CD4-positive, alpha-beta T cell treated with Interleukin-15 for 4 hours (primary cell): ENCODE data around the gene ZNF445.
"Not testable (repeated sequence)": the region's sequence is repeated elsewhere in the genome, so short reads cannot be mapped to it uniquely, and the experiment has no call there.

Experiments
- DNase-seq: peaks from one replicate; pipeline ENCODE4 v3.0.0-alpha.2; 2020; ENCODE audit warnings: low spot score

ZNF445 gene

GRCh38 chr3:44477312-44478030, at the start of gene ZNF445:
TSS of gene ZNF445 (minus strand) at chr3:44477670. CDS start at chr3:44455549, 22,121 bp downstream.
- DNase-seq, result peak; percentile 75

GRCh38 chr3:44525060-44525459, 47.6 kb upstream of the ZNF445 start:
- DNase-seq, result no peak

- DNase-seq, result no peak
These were observed 45.0 kb upstream of the ZNF445 start for GRCh38 chr3:44522494-44522933.

- no peak for DNase-seq
These were observed 44.3 kb upstream of the ZNF445 start for GRCh38 chr3:44521721-44522120.

GRCh38 chr3:44518782-44519156, 41.3 kb upstream of the ZNF445 start:
- no peak for DNase-seq

- no peak for DNase-seq
These were observed 38.8 kb upstream of the ZNF445 start for GRCh38 chr3:44516230-44516629.

- no peak for DNase-seq
These were observed 36.0 kb upstream of the ZNF445 start for GRCh38 chr3:44513513-44513912.

- DNase-seq, result no peak
These were observed 33.7 kb upstream of the ZNF445 start for GRCh38 chr3:44511238-44511566.

GRCh38 chr3:44510000-44510368, 32.5 kb upstream of the ZNF445 start:
- DNase-seq, result peak; percentile 12

GRCh38 chr3:44509393-44509921, 32.0 kb upstream of the ZNF445 start:
- no peak for DNase-seq

- no peak for DNase-seq
These were observed 29.5 kb upstream of the ZNF445 start for GRCh38 chr3:44506961-44507360.

- DNase-seq, result no peak
These were observed 29.1 kb upstream of the ZNF445 start for GRCh38 chr3:44506556-44506955.

GRCh38 chr3:44504566-44504965, 27.1 kb upstream of the ZNF445 start:
- no peak for DNase-seq

GRCh38 chr3:44503178-44503577, 25.7 kb upstream of the ZNF445 start:
- DNase-seq, result not testable (repeated sequence)

- no peak for DNase-seq
These were observed 24.5 kb upstream of the ZNF445 start for GRCh38 chr3:44501971-44502370.

GRCh38 chr3:44499899-44500168, 22.4 kb upstream of the ZNF445 start:
- DNase-seq, result not testable (repeated sequence)

- DNase-seq, result no peak
These were observed 21.9 kb upstream of the ZNF445 start for GRCh38 chr3:44499149-44499898.

GRCh38 chr3:44495636-44496415, 18.4 kb upstream of the ZNF445 start:
- no peak for DNase-seq

- no peak for DNase-seq
These were observed 15.0 kb upstream of the ZNF445 start for GRCh38 chr3:44492496-44492895.

- no peak for DNase-seq
These were observed 5.3 kb upstream of the ZNF445 start for GRCh38 chr3:44482721-44483120.

GRCh38 chr3:44478606-44479094, 1.2 kb upstream of the ZNF445 start:
- DNase-seq, result no peak

- DNase-seq, result no peak
These were observed 592 bp upstream of the ZNF445 start for GRCh38 chr3:44478055-44478468.

GRCh38 chr3:44476963-44477311, 533 bp downstream of the ZNF445 start:
- DNase-seq, result no peak
